GM23248 (cell line): ENCODE data around the gene SRGN.

Experiments
- EZH2 ChIP-seq: fragments of 200-600 bp; sonication (generic); IDR thresholded peaks from 2 replicates; pipeline ENCODE4 v1.6.1; 2018; ENCODE audit warnings: antibody characterized with exemption, mild to moderate bottlenecking; ENCODE audit not compliant: insufficient read depth, poor library complexity, severe bottlenecking
- EZH2phosphoT487 ChIP-seq: fragments of 200-600 bp; sonication (generic); IDR thresholded peaks from 2 replicates; pipeline ENCODE4 v1.6.1; 2018; ENCODE audit warnings: antibody characterized with exemption, moderate library complexity, mild to moderate bottlenecking, low read depth; ENCODE audit not compliant: insufficient read depth

GRCh38 chr10:69078311-69078710 is 9.6 kb upstream of the SRGN start:
- TF ChIP-seq EZH2 = no peak
- no peak for TF ChIP-seq EZH2phosphoT487
